T47D (cell line): ENCODE results near the gene PRAC1.
A peak's percentile ranks its signal among the peaks of the same experiment; 100 is the strongest.

Experiments used
- DNase-seq, 2 experiments: peaks; one replicate each; pipeline versions ENCODE4 v3.0.0 to v3.0.0-alpha.2; 2011 to 2012; ENCODE audit warnings: low read depth in 1 of 2, low spot score in 1 of 2
- JUND ChIP-seq: IDR thresholded peaks from 2 replicates; pipeline ENCODE4 v1.6.1; 2012; ENCODE audit warnings: low read depth
- in situ Hi-C: cut with HindIII; loops from 2 replicates; pipeline ENCODE4 v1.10.0; 2016; ENCODE audit warnings: low sequenced_read_pairs, low pct_unique_long_range_greater_than_20kb

Gene PRAC1

GRCh38 chr17:48752399-48753288, 30.3 kb upstream of the PRAC1 start:
- TF ChIP-seq JUND, result no peak
- in situ Hi-C loops, result no loop called here
- DNase-seq, result no peak

GRCh38 chr17:48751733-48752398, 29.5 kb upstream of the PRAC1 start:
- no peak for DNase-seq
- in situ Hi-C loops, result no loop called here
- no peak for TF ChIP-seq JUND

- no peak for TF ChIP-seq JUND
- peak; percentile 49 to 76 for DNase-seq
- in situ Hi-C loops, result no loop called here
Observed at GRCh38 chr17:48751172-48751571, 28.9 kb upstream of the PRAC1 start.

- no peak for DNase-seq
- no peak for TF ChIP-seq JUND
- in situ Hi-C loops, result no loop called here
Observed at GRCh38 chr17:48749621-48750553, 27.6 kb upstream of the PRAC1 start.

DNA sequence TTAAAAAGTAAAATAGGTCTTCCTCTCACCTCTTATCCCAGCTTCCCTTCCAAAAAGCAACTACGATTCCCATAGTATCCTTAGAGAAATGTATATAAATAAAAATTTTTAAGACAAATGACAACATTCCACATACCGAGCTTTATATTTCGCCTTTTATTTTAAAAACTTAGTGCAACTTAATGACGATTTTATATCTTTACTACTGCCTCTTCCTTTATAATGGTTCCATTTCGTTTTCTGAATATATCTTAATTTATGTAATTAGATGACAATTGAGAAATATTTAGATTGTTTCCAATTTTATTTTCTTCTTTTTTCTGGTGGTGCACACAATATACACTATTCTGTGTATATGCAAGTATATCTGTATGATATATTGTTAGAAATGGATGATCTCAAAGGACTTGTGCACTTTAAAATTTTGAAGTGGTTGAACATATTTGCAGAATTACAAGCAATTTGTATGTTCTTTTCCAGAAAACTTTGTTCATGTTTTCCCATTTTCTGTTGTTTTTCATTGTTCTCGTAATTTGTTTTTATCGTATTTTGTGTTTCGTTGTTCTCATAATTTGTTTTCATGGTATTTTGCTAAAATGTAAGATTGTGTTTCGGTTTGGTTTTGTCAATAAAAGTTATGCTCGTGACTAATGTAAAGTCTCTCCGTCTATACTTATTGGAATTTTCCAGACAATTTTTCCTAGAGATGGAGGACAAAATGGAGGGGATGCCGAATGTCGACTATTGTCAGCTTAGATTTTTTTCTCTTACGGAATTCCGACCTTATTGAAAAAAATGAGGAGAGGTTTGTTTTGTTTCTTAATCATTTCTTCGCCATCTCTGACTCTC, 26.6 kb upstream of the PRAC1 start:
- no peak for DNase-seq

GRCh38 chr17:48747445-48748363, 25.4 kb upstream of the PRAC1 start:
- TF ChIP-seq JUND, result no peak
- in situ Hi-C loops, result no loop called here
- no peak for DNase-seq

More for the DNA sequence above, 26.6 kb upstream of the PRAC1 start:
- TF ChIP-seq JUND, result no peak
- in situ Hi-C loops, result no loop called here

DNA sequence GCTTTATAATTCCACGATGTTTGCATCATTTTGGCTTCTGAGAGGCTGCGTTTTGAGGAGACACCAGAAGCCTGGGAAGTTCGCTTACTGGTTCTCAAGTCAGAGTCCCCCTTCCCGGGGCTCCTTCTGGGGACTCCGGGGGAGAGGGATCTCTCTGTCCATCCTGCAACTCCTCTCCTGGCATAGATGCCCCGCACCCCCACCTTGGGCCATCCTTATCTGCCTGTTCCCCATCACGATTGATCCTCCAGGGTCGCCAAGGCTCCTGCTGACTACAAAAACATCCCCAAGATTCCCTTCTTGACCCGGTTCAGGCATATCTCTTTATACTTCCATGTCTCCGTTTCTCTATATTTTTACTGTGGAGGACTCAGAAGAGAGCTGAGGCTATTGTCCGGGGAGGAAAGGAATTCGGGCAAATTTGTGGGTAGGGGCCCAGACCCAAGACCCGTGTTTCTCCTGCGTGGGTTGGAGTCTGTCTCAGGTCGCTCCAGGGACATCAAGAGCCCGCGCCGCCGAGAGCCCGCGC, 24.7 kb upstream of the PRAC1 start:
- in situ Hi-C loops, result no loop called here
- DNase-seq, result no peak

GRCh38 chr17:48745381-48746275, 23.3 kb upstream of the PRAC1 start:
- peak in 1 of 2 experiments; percentile 44 for DNase-seq
- no peak for TF ChIP-seq JUND
- in situ Hi-C loops, result no loop called here

More for the DNA sequence above, 24.7 kb upstream of the PRAC1 start:
- no peak for TF ChIP-seq JUND

GRCh38 chr17:48740537-48740936, 18.2 kb upstream of the PRAC1 start:
- in situ Hi-C loops, result no loop called here
- no peak for DNase-seq
- TF ChIP-seq JUND, result no peak
